Spinal cord (tissue), 10 donors: ENCODE data around the gene AAK1. TPM values are rescaled to one million over a fixed set of nuclear protein-coding genes. Genes with fewer than 3 reads are reported as not detected.

ENCODE experiments used
- DNase-seq, 6 donors: peaks; one replicate each; pipeline versions ENCODE4 v3.0.0 to v3.0.0-alpha.2; 2013 to 2015; ENCODE audit warnings: low spot score in 6 of 6, low read depth in 4 of 6
- H3K27ac ChIP-seq: one replicate; pipeline ENCODE4 v1.5.1; 2013; ENCODE audit warnings: low read depth, low read length, control low read depth
- H3K27me3 ChIP-seq: one replicate; pipeline ENCODE4 v1.6.1; 2013; ENCODE audit warnings: low read length; ENCODE audit not compliant: control insufficient read depth, insufficient read depth
- H3K36me3 ChIP-seq: one replicate; pipeline ENCODE4 v1.6.1; 2013; ENCODE audit warnings: low read length; ENCODE audit not compliant: control insufficient read depth, insufficient read depth
- H3K4me1 ChIP-seq: one replicate; pipeline ENCODE4 v1.6.1; 2013; ENCODE audit warnings: low read length; ENCODE audit not compliant: control insufficient read depth, insufficient read depth
- H3K4me3 ChIP-seq: one replicate; pipeline ENCODE4 v1.5.1; 2013; ENCODE audit warnings: low read depth, low read length, control low read depth
- H3K9me3 ChIP-seq: one replicate; pipeline ENCODE4 v1.6.1; 2013; ENCODE audit warnings: low read length; ENCODE audit not compliant: control insufficient read depth, insufficient read depth
- WGBS: methylation state at CpG from one replicate; pipeline ENCODE4 v1.1.5; 2013; ENCODE audit warnings: missing lambda C conversion rate; ENCODE audit not compliant: insufficient coverage; 5-methylcytosine and 5-hydroxymethylcytosine counted together
- polyA plus RNA-seq, 2 donors: library from polyadenylated mRNA; unstranded; fragments of 120-200 nt; gene quantifications; one replicate each; pipeline ENCODE4 v1.2.1, GENCODE V29; 2013; ENCODE audit not compliant: insufficient read length in 2 of 2
- total RNA-seq, 2 donors: library from RNA; depleted of rRNA in 1 of 2; stranded (reverse); fragments of 120-200 nt in 1 of 2; fragments of >200 nt in 1 of 2; gene quantifications; one replicate each; pipeline versions ENCODE4 v1.2.3 to v1.2.4, GENCODE V29; 2013 to 2014
- donor health status: healthy.

The AAK1 gene
- total and polyA plus RNA-seq, 4 donors: 38.0 to 55.4 (median 45.0) TPM

DNA sequence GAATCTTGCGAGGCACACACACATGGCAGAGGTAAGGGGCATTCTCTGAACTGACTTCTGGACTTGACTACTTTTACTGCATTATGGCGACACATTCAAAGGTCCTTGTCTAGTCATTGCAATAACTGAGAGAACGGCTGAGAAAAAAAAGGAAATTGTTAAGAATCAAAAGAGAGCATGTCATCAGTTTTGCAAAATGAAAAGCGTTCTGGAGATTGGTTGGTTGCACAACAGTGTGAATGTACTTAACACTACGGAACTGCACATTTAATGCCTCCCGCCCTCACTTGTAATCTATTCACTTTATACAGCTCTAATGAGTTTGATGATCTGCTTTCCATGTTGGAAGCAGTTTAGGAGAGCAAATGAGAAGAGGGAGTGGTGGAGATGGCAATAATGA lies 137.8 kb downstream of the AAK1 start:
- WGBS: 86% methylated on average over 2 of the region's 6 CpGs
- peak in 1 of 6 donors; percentile 60 for DNase-seq
- Histone ChIP-seq H3K36me3 (peaks cover 27% of the 10 kb centered on the region), H3K27ac (no peak overlapping the region), H3K27me3 (no peaks in the 10 kb centered on the region), H3K4me1 (no peaks in the 10 kb centered on the region), H3K9me3 (no peaks in the 10 kb centered on the region), H3K4me3 (no peak overlapping the region)

- H3K27me3 ChIP-seq: no peaks in the 10 kb centered on the region
- no peaks in the 10 kb centered on the region for H3K9me3 ChIP-seq
- H3K4me1 ChIP-seq: no peaks in the 10 kb centered on the region
- DNase-seq: no peak
- H3K36me3 ChIP-seq: peaks cover 23% of the 10 kb centered on the region
- H3K4me3 ChIP-seq: no peak overlapping the region
- H3K27ac ChIP-seq: no peak overlapping the region
- no CpG with 5 or more reads among the region's 3 CpGs for WGBS
These were observed 142.2 kb downstream of the AAK1 start for GRCh38 chr2:69501301-69501700.

GRCh38 chr2:69499966-69500365 lies 143.6 kb downstream of the AAK1 start:
- Histone ChIP-seq H3K4me1 (no peaks in the 10 kb centered on the region), H3K27ac (no peak overlapping the region), H3K9me3 (no peaks in the 10 kb centered on the region), H3K4me3 (no peak overlapping the region), H3K27me3 (no peaks in the 10 kb centered on the region), H3K36me3 (peaks cover 23% of the 10 kb centered on the region)
- DNase-seq: no peak
- no CpG with 5 or more reads among the region's 3 CpGs for WGBS

GRCh38 chr2:69499242-69499641 lies 144.3 kb downstream of the AAK1 start:
- 97% methylated on average over 3 of the region's 3 CpGs for WGBS

DNA sequence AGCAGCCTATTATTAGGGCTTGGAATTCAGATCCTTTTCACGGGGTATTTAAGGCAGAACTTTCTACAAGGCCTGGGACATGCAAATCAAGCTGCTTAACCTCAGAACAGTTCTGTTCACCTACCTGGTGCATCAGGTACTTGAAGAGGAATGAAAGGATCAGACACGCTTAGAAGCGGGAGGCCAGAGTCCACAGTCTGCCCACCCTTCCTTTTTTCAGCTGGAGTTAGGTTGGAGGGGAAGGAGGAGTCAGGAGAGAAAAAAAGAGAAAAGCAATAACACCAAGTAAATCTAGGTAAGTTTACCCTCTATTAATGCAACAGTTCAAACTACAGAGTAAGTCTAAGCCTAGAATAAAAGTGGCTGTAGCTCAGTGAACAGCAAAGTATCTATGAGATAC lies 147.7 kb downstream of the AAK1 start:
- Histone ChIP-seq H3K4me1 (peaks cover 16% of the 10 kb centered on the region), H3K36me3 (peaks cover 13% of the 10 kb centered on the region), H3K9me3 (no peaks in the 10 kb centered on the region), H3K27ac (no peak overlapping the region), H3K27me3 (no peaks in the 10 kb centered on the region), H3K4me3 (no peak overlapping the region)
- 100% methylated on average over 1 of the region's 3 CpGs for WGBS
- DNase-seq: no peak

More at GRCh38 chr2:69499242-69499641, 144.3 kb downstream of the AAK1 start:
- Histone ChIP-seq H3K4me3 (no peak overlapping the region), H3K36me3 (peaks cover 19% of the 10 kb centered on the region), H3K27me3 (no peaks in the 10 kb centered on the region), H3K9me3 (no peaks in the 10 kb centered on the region), H3K27ac (no peak overlapping the region), H3K4me1 (peaks cover 2% of the 10 kb centered on the region)
- no peak for DNase-seq

- WGBS: no CpG with 5 or more reads among the region's 3 CpGs
- Histone ChIP-seq H3K4me1 (peaks cover 16% of the 10 kb centered on the region), H3K27me3 (no peaks in the 10 kb centered on the region), H3K36me3 (peaks cover 13% of the 10 kb centered on the region), H3K4me3 (no peak overlapping the region), H3K9me3 (no peaks in the 10 kb centered on the region), H3K27ac (no peak overlapping the region)
- DNase-seq: no peak
These were observed 148.5 kb downstream of the AAK1 start for GRCh38 chr2:69495008-69495407.

DNA sequence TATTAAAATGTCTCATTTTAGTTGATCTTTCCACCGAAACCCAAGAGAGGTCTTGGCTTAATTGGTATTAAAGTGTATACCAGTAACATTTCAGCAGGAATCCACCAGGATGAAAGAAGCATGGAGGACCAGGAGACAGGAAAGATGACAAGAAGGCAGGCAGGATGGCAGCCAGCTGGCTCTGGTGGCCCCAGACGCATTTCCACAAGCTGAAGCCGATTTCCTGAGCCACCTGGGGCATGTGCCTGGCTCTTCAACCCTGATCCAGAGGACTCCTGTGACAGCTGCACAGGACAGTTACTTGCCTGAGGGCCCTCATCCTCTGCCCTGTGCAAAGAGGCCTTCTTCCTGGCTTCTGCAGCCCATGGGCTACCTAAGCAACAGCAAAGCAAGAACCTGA lies 149.4 kb downstream of the AAK1 start:
- Histone ChIP-seq H3K4me3 (no peak overlapping the region), H3K27ac (no peak overlapping the region), H3K9me3 (no peaks in the 10 kb centered on the region), H3K4me1 (peaks cover 16% of the 10 kb centered on the region), H3K36me3 (peaks cover 13% of the 10 kb centered on the region), H3K27me3 (no peaks in the 10 kb centered on the region)
- WGBS: 50% methylated on average over 2 of the region's 3 CpGs
- no peak for DNase-seq

DNA sequence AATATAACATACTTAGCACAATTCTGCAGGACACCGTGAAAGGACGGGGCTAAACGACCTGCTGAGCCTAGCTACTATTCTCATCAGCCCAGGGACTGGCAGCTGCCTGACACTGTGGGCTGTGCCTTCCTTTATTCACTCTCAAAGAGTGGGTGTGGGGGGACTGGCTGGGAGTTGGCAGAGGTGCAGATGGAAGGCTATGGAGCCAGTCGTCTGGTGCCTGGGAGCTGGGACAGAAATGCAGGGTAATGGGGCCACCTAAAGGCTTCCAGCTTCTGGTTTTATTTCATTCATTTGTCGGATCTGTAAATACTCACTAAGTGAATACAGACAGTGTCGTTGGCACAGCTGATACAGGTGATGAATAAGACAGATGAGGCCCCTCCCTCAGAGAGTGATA lies 150.3 kb downstream of the AAK1 start:
- Histone ChIP-seq H3K27ac (no peak overlapping the region), H3K9me3 (no peaks in the 10 kb centered on the region), H3K4me3 (no peak overlapping the region), H3K4me1 (peaks cover 16% of the 10 kb centered on the region), H3K27me3 (no peaks in the 10 kb centered on the region), H3K36me3 (peaks cover 6% of the 10 kb centered on the region)
- peak in 4 of 6 donors; percentile 38 to 81 (median 62) for DNase-seq
- WGBS: 22% methylated on average over 3 of the region's 6 CpGs

DNA sequence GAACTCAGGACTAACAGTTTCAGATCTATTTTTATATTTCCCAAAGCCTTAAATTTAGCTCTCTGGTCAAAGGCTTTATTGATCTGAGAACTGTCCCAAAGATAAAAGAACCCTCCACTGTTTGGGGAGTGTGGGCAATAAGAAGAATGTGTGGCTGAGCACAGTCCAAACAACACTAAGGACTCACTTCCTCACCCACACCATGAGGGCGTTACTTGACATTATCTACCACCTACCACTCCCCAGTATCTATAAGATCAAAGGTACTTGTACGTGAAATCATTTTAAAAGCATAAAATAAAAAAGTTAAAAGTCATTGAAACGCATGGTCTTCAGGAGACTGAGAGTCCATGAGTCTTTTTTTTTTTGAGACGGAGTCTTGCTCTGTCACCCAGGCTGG lies 151.7 kb downstream of the AAK1 start:
- H3K4me1 ChIP-seq: peaks cover 16% of the 10 kb centered on the region
- 95% methylated on average over 4 of the region's 4 CpGs for WGBS
- no peaks in the 10 kb centered on the region for H3K27me3 ChIP-seq
- DNase-seq: no peak
- H3K9me3 ChIP-seq: no peaks in the 10 kb centered on the region
- peaks cover 8% of the 10 kb centered on the region for H3K36me3 ChIP-seq
- H3K27ac ChIP-seq: no peak overlapping the region
- no peak overlapping the region for H3K4me3 ChIP-seq

DNA sequence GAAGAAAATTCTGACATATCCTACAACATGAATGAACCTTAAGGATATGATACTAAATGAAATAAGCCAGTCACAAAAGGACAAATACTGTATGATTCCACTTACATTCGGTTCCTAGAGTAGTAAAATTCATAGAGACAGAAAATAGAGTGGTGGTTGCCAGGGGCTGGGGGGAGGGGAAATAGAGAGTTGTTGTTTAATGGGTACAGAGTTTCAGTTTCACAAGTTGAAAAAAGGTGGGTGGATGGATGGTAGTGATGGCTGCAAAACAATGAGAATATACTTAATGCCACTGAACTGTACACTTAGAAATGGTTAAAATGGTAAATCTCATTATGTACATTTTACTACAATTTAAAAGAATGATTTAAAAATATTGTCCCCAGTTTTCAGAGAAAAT lies 153.1 kb downstream of the AAK1 start:
- peaks cover 12% of the 10 kb centered on the region for H3K36me3 ChIP-seq
- no peak for DNase-seq
- peaks cover 16% of the 10 kb centered on the region for H3K4me1 ChIP-seq
- no peak overlapping the region for H3K27ac ChIP-seq
- WGBS: 100% methylated on average over 1 of the region's 1 CpG
- no peaks in the 10 kb centered on the region for H3K9me3 ChIP-seq
- no peaks in the 10 kb centered on the region for H3K27me3 ChIP-seq
- H3K4me3 ChIP-seq: no peak overlapping the region
